GM19240 (cell line): ENCODE results near the gene SLC29A4.
"Not testable (repeated sequence)": the region's sequence is repeated elsewhere in the genome, so short reads cannot be mapped to it uniquely, and the experiment has no call there.

Experiments used
- DNase-seq: peaks from one replicate; pipeline ENCODE4 v3.0.0; 2011; ENCODE audit warnings: low spot score; ENCODE audit not compliant: insufficient read length

Gene SLC29A4

DNA sequence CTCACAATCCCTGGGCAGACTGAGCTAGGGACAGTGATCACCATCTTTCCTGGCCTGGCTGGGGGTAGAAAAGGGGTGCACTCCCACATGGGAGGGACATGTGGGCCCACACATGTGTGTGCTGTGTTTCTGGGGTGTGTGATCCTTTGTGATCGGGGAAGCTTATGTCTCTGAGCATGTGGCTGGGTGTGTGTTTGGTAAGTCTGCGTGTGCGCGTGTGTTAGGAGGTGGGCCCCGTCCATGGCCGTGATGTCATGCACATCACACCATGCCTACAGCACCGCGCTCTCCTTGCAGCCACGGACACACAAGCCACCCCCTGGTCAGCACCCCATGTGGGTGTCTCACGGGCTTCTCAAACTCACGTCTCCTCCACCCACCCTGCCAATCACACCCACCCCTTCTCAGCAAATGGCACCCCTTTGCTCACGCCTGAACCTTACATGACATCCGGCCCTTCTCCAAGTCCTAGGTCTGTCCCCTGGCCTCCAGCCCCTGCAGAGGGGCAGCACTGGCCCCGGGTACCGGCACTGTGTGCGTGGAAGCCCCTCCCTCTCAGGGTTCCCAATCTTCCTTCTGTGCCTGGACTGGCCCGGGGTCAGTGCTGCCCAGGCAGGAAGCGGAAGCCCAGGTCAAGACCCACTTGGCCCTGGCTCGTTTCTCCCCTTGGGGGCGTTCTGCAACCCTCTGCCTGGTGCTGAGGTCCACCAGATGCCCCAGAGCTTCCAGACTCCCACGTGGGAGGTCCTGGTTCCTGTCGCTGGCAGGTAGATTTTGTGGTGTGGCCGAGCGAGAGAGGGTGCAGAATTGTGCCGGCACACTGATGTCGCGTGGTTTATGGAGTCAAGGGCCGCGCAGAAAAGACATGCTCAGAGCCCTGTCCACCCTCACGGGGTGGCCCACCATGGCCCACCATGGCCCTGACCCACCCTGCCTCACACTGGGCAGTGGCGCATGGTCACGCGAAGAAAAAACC is 12.6 kb downstream of the SLC29A4 start:
- DNase-seq, result no peak

GRCh38 chr7:5296015-5296610 is 13.4 kb downstream of the SLC29A4 start:
- DNase-seq, result no peak

GRCh38 chr7:5296611-5297226 is 14.0 kb downstream of the SLC29A4 start:
- DNase-seq, result no peak

- no peak for DNase-seq
These were observed 17.6 kb downstream of the SLC29A4 start for GRCh38 chr7:5300366-5300765.

- no peak for DNase-seq
These were observed 19.8 kb downstream of the SLC29A4 start for GRCh38 chr7:5302577-5302976.

DNA sequence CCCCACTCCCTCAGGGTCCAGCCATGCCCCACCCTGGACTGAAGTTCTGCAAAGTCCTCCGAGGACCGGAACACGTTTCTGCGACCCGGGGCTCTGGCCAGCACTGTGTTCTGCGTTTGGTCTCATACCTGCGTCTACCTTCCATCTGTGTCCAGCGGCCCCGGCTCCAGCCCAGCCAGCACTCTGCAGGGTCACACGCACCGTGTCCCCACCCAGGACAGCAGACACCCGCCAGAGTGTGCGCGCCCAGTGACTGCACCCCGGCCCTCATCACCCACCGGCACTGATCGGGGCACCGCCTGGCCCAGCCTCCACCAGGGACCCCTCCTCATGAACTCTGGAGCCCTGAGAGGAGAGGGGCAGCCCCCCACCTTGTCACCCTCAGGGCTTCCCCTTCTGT is 20.3 kb downstream of the SLC29A4 start:
- no peak for DNase-seq

GRCh38 chr7:5303591-5304505 is 21.1 kb downstream of the SLC29A4 start:
- DNase-seq, result no peak

DNA sequence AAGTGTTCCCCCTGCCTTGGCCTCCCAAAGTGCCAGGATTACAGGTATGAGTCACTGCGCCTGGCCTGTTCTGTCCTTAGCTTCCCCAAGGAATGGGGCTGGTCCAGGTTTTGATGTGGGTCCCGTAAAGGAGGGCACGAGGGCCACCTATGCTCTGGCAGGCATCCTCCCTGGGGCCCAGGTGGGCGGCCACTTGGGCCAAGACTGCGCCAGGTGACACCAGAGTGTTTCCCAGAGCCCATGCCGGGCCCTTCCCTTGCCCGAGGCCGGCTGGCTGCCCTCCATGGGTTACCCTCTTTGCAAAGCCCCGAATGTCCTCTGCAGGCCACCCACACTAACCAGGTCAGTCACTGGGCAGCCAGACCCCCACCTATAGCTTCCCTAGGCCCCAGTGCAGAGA is 22.3 kb downstream of the SLC29A4 start:
- DNase-seq, result not testable (repeated sequence)

DNA sequence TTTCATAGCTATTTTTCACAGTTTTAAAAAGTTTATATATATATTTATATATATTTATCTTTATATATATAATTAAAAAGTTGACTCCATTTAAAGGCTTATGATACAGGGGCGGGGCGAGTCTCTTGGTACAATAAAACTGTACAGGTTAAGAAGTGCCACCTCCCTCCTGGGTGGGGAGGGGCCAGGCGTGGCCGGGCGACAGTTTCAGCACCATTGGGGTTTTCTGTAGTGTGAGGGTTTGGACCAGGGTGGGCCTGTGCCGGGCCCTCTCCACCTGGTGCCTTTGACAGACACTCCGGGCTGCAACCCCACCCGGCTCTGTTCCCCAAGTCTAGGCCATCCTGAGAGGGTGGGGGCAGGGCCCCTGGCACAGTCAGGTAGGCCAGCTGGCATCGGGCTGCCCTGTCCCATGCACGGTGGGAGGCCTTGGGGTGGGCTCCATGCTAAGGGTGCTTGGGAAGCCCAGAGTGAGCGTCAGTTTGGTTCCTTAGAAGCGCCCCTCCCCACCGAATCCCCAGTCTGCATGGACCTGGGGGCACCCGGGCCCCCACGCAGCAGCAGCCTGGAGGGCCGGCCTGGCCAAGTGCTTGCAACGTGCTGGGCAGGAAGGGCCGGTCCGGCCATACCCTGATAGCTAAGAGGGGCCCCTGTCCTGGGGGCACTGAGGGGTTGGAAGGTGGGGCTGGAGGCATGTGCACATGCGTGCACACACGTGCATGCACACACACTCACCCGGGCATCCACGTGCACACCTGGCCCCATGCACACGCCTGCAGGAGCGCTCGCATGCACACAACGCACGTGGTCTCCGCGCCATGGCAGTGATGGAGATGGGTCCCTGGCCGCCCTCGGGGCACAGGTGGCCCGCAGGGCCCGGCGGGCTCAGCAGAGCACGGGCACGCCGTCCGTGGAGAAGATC is 24.7 kb downstream of the SLC29A4 start:
- DNase-seq, result not testable (repeated sequence)

GRCh38 chr7:5309146-5309545 is 26.4 kb downstream of the SLC29A4 start:
- DNase-seq, result no peak

- no peak for DNase-seq
These were observed 28.2 kb downstream of the SLC29A4 start for GRCh38 chr7:5310822-5311405.

- DNase-seq, result not testable (repeated sequence)
These were observed 29.7 kb downstream of the SLC29A4 start for GRCh38 chr7:5312276-5313070.

- not testable (repeated sequence) for DNase-seq
These were observed 30.5 kb downstream of the SLC29A4 start for GRCh38 chr7:5313076-5313885.

GRCh38 chr7:5314864-5315263 is 32.1 kb downstream of the SLC29A4 start:
- no peak for DNase-seq

- no peak for DNase-seq
These were observed 33.0 kb downstream of the SLC29A4 start for GRCh38 chr7:5315761-5316160.

DNA sequence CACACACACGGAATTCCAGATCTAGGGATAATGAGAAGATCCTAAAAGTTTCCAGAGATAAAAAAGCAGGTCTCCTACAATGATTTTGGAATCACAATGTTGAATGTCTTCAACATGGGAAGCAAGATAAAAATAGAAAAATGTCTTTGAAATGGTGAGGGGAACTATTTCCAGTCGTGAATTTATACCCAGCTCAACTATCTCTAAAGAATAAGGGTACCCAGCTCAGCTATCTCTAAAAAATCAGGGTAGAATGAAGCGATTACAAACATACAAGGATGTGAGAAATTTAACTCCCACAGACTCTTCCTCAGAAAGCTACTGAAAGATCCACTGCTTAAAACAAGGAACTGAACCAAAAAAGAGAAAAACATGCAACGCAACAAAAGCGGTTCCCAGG is 35.9 kb downstream of the SLC29A4 start:
- DNase-seq, result not testable (repeated sequence)

- no peak for DNase-seq
These were observed 37.6 kb downstream of the SLC29A4 start for GRCh38 chr7:5320391-5320790.

GRCh38 chr7:5320802-5321396 is 38.2 kb downstream of the SLC29A4 start:
- DNase-seq, result no peak
